GM18498 (cell line): Measurements from ENCODE around the gene DBF4B.
"Not testable (repeated sequence)": the region's sequence is repeated elsewhere in the genome, so short reads cannot be mapped to it uniquely, and the experiment has no call there.

Experiments
- ATAC-seq: cut with Tn5 transposase; IDR thresholded peaks from one replicate; pipeline ENCODE4 v1.9.1; 2021; ENCODE audit warnings: mild to moderate bottlenecking, moderate library complexity; ENCODE audit not compliant: unreplicated experiment

Gene DBF4B

DNA sequence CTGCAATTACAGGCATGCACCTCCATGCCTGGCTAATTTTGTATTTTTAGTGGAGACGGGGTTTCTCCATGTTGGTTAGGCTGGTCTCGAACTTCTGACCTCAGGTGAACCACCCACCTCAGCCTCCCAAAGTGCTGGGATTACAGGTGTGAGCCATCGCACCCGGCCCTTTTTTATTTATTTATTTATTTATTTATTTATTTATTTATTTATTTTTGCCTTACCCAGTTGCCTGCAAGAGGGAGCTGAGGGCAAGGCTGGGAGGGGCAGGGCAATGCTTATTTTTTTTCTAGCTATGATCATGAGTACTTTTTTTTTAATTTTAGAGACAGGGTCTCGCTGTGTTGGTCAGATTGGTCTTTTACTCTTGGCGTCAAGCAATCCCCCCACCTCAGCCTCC, 17.7 kb downstream of the DBF4B start:
- ATAC-seq: not testable (repeated sequence)

DNA sequence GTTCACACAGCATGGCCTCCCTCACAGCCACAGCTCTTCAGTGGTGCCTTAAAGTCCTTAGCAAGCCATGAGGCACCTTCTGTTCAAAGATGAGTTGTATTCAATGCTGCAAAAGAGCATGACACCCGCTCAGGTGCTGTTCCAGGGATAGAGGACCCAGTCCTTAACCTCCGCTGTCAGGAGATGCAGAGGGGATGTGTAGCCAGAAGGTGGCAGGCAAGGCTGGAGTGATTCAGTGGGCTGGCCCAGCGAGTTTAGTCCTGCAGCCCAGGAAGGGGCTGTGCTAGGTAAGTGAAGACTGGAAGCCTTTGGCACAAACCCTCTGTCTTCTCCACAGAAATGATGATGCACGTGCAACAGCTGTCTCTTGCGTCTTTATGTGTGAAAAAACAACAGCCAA, 25.3 kb downstream of the DBF4B start:
- ATAC-seq: no peak

- ATAC-seq: no peak
Observed at GRCh38 chr17:44734272-44734671, 25.8 kb downstream of the DBF4B start.

GRCh38 chr17:44736551-44737240, 28.2 kb downstream of the DBF4B start:
- no peak for ATAC-seq

DNA sequence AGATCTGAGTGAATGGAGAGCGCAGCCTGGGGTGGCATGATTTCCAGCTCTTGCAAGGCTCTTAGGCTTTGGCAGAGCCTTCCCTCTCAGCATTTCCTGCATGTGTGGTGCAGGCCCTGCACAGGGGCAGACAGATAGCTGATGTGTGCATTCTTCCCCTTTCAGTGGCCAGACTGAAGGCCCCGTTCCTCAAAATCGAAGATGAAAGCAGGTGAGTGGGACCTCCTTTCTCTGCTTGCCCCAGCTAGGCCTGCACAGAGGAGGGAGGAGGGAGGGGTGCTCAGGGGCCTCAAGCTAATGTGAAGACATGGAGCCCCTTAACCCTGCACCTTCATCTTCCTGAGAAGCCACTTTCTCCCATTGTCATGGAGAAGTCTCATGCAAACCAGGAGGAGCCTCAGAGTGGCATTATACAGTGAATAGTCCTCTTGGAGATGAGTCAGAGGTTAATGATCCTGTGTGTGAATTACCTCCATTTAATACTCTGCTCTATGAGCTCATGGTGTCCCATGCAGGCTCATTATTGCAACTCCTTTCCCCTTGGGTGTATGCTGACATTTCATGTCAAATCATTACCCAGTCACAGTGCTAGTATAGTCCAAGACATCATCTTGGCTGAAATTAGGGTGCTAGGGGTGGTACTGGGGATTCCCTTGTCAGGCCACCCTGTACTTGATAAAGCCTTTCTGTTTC, 29.9 kb downstream of the DBF4B start:
- ATAC-seq: no peak

GRCh38 chr17:44741316-44741715, 32.9 kb downstream of the DBF4B start:
- ATAC-seq: no peak

GRCh38 chr17:44745301-44745700, 36.8 kb downstream of the DBF4B start:
- no peak for ATAC-seq

GRCh38 chr17:44745738-44746137, 37.3 kb downstream of the DBF4B start:
- ATAC-seq: not testable (repeated sequence)

DNA sequence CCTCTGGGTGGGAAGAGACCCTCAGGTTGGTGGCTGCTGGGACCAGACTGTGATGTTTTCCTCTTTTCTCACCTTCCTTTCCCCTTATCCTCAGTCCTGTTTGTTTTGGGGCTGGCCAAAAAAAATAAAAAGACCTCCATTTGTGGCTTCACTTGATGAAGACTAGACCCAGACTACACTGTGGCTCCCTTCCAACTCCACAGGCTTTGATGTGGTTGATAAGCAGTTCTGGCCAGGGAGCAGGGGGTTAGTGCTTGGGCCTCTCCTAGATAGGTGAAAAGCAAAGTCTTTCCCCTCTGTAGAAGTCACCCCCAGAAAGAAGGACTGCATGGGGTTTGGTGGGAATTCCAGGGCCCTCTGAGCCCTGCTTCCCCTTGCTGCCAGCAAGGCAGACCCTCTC, 39.1 kb downstream of the DBF4B start:
- ATAC-seq: no peak

DNA sequence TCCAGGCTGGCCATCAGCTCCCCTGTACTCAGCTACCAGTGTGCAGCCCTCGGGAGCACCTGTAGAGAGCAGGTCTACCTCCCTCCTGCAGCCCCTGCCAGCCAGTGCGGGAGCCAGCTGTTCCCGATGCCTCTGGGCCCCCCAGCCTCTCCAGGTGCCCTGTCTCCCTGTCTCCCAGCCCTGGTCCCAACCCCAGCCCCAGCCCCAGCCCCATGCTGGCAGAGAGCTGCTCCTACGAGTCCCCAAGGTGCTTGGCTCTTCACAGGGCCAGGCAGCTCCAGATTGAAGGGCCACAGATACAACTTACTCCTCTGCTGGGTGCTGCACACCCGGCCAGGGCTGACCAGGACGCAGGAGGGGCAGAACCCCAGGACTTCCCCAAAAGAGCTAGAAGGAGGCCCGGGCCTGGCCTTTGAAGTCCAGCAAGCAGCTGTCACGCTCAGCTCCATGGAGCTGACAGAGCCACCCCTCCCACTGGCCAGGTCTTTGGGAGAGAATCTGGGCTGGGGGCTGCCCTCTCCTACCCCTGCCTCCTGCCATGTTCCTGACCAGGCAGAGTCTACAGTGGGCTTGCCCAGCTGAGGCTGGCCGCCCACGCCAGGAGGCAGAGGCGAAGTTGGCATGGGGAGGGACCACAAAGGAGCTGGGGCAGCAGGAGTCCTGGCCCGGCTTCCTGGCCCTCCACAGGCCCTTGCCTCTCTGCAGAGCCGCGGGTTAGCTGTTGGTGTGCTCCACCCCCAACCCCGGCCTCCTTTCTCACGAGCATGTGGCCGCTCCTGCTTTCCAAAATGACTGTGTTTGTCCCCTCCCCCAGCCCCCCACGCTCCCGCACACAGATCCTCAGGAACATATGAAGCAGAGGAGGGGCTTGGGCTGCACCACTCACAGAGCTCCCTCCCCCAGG, 40.9 kb downstream of the DBF4B start:
- no peak for ATAC-seq

- no peak for ATAC-seq
Observed at GRCh38 chr17:44749980-44750318, 41.5 kb downstream of the DBF4B start.

DNA sequence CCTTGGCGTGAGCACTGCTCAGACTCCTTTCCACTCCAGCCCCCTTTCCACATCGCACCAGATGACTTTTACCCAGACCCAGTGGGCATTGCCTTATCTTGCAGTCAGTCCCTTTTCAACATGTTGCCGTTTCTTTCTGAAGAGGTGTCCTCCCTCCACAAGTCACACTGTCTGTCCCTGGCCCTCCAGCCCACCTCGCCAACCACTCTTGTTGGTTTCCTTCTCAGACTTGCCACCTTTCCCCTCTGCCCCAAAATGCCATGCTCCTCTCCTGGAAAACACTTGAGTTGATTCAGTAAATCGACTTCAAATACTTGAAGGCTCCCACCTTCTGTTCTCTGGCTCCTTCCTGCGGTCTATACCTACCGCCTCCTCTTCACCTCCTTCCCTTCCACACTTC, 42.9 kb downstream of the DBF4B start:
- no peak for ATAC-seq

DNA sequence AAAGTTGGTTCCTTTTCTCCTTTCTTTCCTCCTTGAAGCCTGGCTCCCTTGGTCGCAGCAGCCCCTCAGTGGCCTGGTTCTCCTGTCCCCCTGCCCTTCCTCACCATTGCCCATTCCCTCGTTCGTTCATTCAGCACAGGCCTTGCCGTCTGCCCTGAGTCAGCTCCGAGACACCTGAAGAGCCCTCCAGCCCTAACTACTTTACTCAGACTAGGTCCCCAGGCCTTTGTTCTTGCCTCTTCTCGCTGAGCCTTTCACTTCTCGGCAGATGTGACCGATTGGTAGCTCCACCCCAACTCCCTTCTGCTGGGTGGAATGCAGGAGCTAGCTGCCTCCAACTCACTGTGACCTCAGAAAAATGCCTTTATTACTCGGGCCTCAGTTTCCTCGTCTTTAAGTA, 43.3 kb downstream of the DBF4B start:
- no peak for ATAC-seq

- ATAC-seq: no peak
Observed at GRCh38 chr17:44752953-44753861, 44.7 kb downstream of the DBF4B start.

DNA sequence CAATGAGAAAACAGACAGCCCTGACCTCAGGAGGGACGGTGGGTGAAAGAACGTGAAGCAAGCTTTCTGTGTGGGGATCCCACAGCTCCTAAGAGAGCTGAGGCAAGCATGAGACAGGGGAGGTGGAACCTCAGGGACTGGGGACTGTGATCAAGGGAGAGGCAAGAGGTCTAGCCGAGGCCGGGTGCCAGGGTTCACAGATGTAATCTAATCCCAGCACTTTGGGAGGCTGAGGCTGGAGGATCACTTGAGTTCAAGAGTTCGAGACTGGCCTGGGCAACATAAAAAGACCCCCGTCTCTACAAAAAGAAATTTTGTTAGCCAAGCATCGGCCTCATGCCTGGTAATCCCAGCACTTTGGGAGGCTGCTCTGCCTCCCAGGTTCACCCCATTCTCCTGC, 45.8 kb downstream of the DBF4B start:
- no peak for ATAC-seq

DNA sequence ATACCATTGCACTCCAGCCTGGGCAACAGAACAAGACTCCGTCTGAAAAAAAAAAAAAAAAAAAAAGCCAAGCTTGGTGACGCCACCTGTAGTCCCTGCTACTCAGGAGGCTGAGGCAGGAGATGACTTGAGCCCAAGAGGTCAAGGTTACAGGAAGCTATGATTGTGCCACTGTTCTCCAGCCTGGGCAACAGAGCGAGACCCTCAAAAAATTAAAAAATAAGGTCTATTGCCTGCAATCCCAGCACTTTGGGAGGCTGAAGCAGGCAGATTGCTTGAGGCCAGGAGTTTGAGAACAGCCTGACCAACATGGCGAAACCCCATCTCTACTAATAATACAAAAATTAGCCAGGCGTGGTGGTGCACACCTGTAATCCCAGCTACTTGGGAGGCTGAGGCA, 46.7 kb downstream of the DBF4B start:
- not testable (repeated sequence) for ATAC-seq

DNA sequence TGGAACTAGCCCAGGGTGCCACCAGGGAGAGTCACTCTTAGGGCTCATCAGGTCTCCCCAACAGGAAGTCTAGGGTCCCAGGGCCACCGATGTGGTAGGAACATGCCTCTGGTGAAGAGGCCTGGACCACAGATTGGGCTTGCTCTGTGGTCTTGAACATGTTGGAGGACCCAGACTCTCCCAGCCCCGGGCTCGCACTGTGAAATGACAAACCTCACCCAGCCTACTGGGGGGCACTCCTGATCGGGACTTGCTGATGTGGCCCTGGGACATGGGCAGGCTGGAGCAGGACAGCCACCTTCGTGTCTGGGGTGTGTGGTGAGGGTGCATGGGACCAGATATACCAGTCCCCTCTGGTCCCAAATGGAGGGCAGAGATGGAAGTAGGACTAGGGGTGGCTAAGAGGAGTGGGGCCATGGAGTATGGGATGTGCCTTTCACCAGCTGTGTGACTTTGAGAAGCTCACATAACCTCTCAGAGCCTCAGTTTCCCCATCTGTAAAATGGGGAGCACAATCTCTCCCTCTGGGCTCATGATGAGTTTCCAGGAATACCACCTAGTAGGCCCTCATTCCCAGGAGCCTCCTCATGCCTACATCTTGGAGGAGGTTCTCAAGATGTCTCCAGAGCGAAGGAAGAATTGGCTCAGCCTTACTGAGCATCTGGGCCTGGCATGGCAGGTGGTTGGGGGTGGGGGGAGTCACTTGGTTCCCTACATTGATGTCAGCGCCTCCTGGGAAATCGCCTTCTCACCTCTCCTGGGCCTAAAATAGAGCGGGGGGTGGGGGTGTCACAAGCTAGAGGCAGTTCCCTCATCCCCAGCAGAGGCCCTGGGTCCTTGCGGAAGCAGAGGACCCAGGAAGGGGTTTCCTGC, 48.8 kb downstream of the DBF4B start:
- ATAC-seq: no peak

DNA sequence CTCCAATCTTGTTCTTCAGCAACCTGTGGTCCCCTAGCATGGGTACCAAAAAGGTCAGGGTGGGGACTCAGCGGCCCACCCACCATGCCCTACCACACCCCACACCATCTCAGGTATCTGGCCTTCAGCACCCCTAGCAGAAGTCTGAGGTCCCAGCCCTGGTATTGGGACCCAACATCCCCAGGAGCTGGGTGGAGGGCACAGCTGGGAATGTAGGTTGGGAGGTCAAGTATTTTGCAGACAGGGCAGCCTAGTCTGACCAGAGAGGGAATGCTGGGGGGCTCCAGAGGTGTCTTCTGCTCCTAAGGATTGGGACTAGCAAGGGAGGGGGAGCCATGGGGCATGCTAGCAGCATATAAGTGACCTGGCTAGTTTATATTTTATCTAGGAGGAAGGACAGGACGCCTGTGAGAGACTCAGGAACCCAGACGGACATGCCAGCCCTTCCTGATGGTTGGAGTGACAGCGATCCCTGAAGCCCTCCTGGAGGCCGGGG, 49.5 kb downstream of the DBF4B start:
- ATAC-seq: no peak

DNA sequence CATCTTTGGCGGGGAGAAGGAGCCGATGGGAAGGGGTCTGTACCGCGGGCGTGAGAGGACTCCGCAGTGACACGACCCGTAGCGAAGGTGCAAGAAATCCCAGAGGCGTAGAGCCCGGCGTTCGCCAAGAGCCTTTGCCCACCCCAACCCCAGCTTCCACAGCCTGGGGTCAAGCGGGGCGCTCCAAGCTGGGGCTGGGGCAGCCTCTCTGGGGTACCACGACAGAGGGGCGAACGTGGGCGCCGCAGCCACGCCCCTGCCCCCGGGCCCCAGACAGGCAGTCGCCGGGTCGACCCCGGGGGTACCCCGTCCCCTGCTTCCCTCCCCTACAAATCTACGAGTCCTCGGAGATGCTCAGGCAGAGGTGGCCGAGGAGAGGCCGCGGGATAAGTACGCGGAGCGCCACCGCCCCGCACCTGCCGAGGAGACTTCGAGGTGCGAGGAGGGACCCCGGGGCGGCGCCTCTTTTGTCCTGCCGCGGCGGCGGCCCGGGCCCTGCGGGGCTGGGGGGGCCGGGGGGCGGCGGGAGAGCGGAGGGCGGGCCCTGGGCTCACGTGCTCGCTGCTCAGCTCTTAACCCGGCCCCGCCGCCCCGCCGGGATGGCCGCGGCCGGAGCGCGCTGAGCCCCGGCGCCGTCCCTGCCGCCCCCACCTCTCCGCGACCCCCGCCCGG, 50.1 kb downstream of the DBF4B start, which contains the start of gene ADAM11:
TSS of gene ADAM11 (plus strand) at position 575 of the 672 bp plus-strand sequence. CDS start 212 bp downstream, outside the sequence.
- no peak for ATAC-seq
